Measurements from ENCODE around the gene SOHLH1. TPM values are rescaled to one million over a fixed set of nuclear protein-coding genes. Genes with fewer than 3 reads are reported as not detected.

SOHLH1 gene
- total RNA-seq, 4 donors from 2014 or later = not detected

- no peak for TF ChIP-seq POLR2A (IDR thresholded peaks at IDR 0.05)
- TF ChIP-seq CTCF (IDR thresholded peaks at IDR 0.05) = no peak
- no peak for DNase-seq
- Histone ChIP-seq H3K4me1 (peaks cover 0 to 13% (median 5%) of the 10 kb centered on the region in 4 donors), H3K27me3 (peaks cover 0 to 7% of the 10 kb centered on the region in 2 donors), H3K36me3 (no peaks in the 10 kb centered on the region), H3K27ac (no peak overlapping the region), H3K4me3 (no peak overlapping the region), H3K9me3 (no peaks in the 10 kb centered on the region)
Measured at GRCh38 chr9:135706288-135706687, 7.0 kb upstream of the SOHLH1 start.

GRCh38 chr9:135705376-135705775 lies 6.1 kb upstream of the SOHLH1 start:
- no peak overlapping the region for H3K4me3 ChIP-seq
- no peak overlapping the region for H3K27ac ChIP-seq
- TF ChIP-seq POLR2A (IDR thresholded peaks at IDR 0.05) (no peak), CTCF (IDR thresholded peaks at IDR 0.05) (no peak)
- no peaks in the 10 kb centered on the region for H3K9me3 ChIP-seq
- H3K4me1 ChIP-seq = peaks cover 0 to 13% (median 5%) of the 10 kb centered on the region in 4 donors
- H3K27me3 ChIP-seq = peaks cover 0 to 7% of the 10 kb centered on the region in 2 donors
- H3K36me3 ChIP-seq = no peaks in the 10 kb centered on the region
- no peak for DNase-seq

- Histone ChIP-seq H3K27ac (no peak overlapping the region), H3K27me3 (peaks cover 0 to 7% of the 10 kb centered on the region in 2 donors), H3K4me1 (peaks cover 0 to 13% (median 5%) of the 10 kb centered on the region in 4 donors), H3K4me3 (no peak overlapping the region), H3K9me3 (no peaks in the 10 kb centered on the region), H3K36me3 (no peaks in the 10 kb centered on the region)
- DNase-seq = no peak
- TF ChIP-seq POLR2A (IDR thresholded peaks at IDR 0.05) (no peak), CTCF (IDR thresholded peaks at IDR 0.05) (no peak)
Measured at GRCh38 chr9:135704483-135704882, 5.2 kb upstream of the SOHLH1 start.

- H3K36me3 ChIP-seq = no peaks in the 10 kb centered on the region
- peaks cover 0 to 7% of the 10 kb centered on the region in 2 donors for H3K27me3 ChIP-seq
- no peak overlapping the region for H3K27ac ChIP-seq
- peaks cover 0 to 13% (median 5%) of the 10 kb centered on the region in 4 donors for H3K4me1 ChIP-seq
- no peak for DNase-seq
- TF ChIP-seq POLR2A (IDR thresholded peaks at IDR 0.05) (no peak), CTCF (IDR thresholded peaks at IDR 0.05) (no peak)
- H3K4me3 ChIP-seq = no peak overlapping the region
- H3K9me3 ChIP-seq = no peaks in the 10 kb centered on the region
Measured at GRCh38 chr9:135703726-135704125, 4.4 kb upstream of the SOHLH1 start.

GRCh38 chr9:135701959-135702721 lies 2.9 kb upstream of the SOHLH1 start, which contains the start of gene KCNT1:
Gene KCNT1, plus strand, starts transcription at chr9:135702185. Its CDS starts 74 bp downstream, at chr9:135702259.
- Histone ChIP-seq H3K4me3 (peak within 1 kb of the TSS in 1 of 4 donors; percentile 22), H3K4me1 (peaks cover 0 to 13% (median 5%) of the 10 kb centered on the region in 4 donors), H3K27ac (no peak within 1 kb of the TSS), H3K27me3 (peaks cover 0 to 7% of the 10 kb centered on the region in 2 donors), H3K9me3 (no peaks in the 10 kb centered on the region), H3K36me3 (no peaks in the 10 kb centered on the region)
- no peak for TF ChIP-seq POLR2A (IDR thresholded peaks at IDR 0.05)
- TF ChIP-seq CTCF (IDR thresholded peaks at IDR 0.05) = peak; percentile 17 to 84 (median 75)
- DNase-seq = peak in 2 of 3 donors; percentile 60 to 69

Data from Peyer's patch (tissue), 4 donors.